Stomach (tissue), 19 donors: ENCODE data around the gene DCP1B. TPM values are rescaled to one million over a fixed set of nuclear protein-coding genes. Genes with fewer than 3 reads are reported as not detected.

ENCODE experiments used
- DNase-seq, 2 donors: peaks; one replicate each; pipeline versions ENCODE4 v3.0.0 to v3.0.0-alpha.2; 2013 to 2019
- H3K27ac ChIP-seq, 5 donors: fragments of 200-600 bp in 4 of 5; sonication (generic) in 4 of 5; one replicate each; pipeline ENCODE4 v1.5.1; 2013 to 2019; ENCODE audit warnings: mild to moderate bottlenecking in 1 of 5, moderate library complexity in 1 of 5
- H3K27me3 ChIP-seq, 3 donors: fragments of 200-600 bp; sonication (generic); one replicate each; pipeline ENCODE4 v1.5.1; 2017 to 2019; ENCODE audit warnings: mixed run types in 1 of 3
- H3K36me3 ChIP-seq, 4 donors: fragments of 200-600 bp; sonication (generic); 1 replicate in 3 of 4; 2 replicates in 1 of 4; pipeline ENCODE4 v1.5.1; 2016 to 2019
- H3K4me1 ChIP-seq, 4 donors: fragments of 200-600 bp; sonication (generic); one replicate each; pipeline ENCODE4 v1.5.1; 2016 to 2019
- H3K4me3 ChIP-seq, 4 donors: fragments of 200-600 bp; sonication (generic) in 3 of 4; one replicate each; pipeline ENCODE4 v1.5.1; 2016 to 2019; ENCODE audit warnings: mild to moderate bottlenecking in 1 of 4
- H3K9me3 ChIP-seq, 4 donors: fragments of 200-600 bp; sonication (generic); one replicate each; pipeline ENCODE4 v1.5.1; 2016 to 2019
- EP300 ChIP-seq: sonication (generic); formaldehyde crosslinking; IDR thresholded peaks from one replicate; pipeline ENCODE4 v1.6.1; 2017; ENCODE audit warnings: antibody characterized with exemption
- POLR2A ChIP-seq, 4 donors: fragments of 450-650 bp; IDR thresholded peaks; one replicate each; pipeline ENCODE4 v1.6.1; 2016; ENCODE audit warnings: antibody characterized with exemption in 4 of 4, control low read depth in 2 of 4, mild to moderate bottlenecking in 1 of 4, moderate library complexity in 1 of 4
- POLR2AphosphoS5 ChIP-seq, 3 donors: sonication (generic); formaldehyde crosslinking; IDR thresholded peaks; one replicate each; pipeline ENCODE4 v1.6.1; 2016; ENCODE audit warnings: antibody characterized with exemption in 3 of 3
- WGBS, 5 donors: extraction: QIAGEN DNeasy Blood & Tissue Kit in 3 of 5; methylation state at CpG; one replicate each; pipeline versions ENCODE4 v1.1.5 to v1.1.7; 2013 to 2018; 5-methylcytosine and 5-hydroxymethylcytosine counted together
- intact Hi-C: fragments of 100-400 bp; cut with DNase I; formaldehyde crosslinking; loops from one replicate; pipeline ENCODE4 v1.15.1; 2023; ENCODE audit warnings: low total_unique reads
- long read RNA-seq, 10 donors: transcript quantifications; one replicate each; lab custom pipeline, GENCODE V29; 2026
- polyA plus RNA-seq, 3 donors: library from polyadenylated mRNA; stranded (reverse); fragments of 200-250 nt; gene quantifications; one replicate each; pipeline ENCODE4 v1.2.3, GENCODE V29; 2013
- total RNA-seq, 5 donors: library from RNA; depleted of rRNA; stranded (reverse); fragments of >200 nt; gene quantifications; one replicate each; pipeline versions ENCODE4 v1.1.0 to v1.2.3, GENCODE V29; 2014 to 2016
- TF ChIP-seq, protein P1 (sequence below), 7 experiments: fragments of 450-650 bp in 4 of 7; fragments of 200-600 bp in 3 of 7; sonication (generic) in 3 of 7; IDR thresholded peaks; one replicate each; pipeline ENCODE4 v1.5.1; 2016 to 2019; ENCODE audit warnings: antibody characterized with exemption in 7 of 7, control low read depth in 2 of 7, mild to moderate bottlenecking in 1 of 7
- donor health status: healthy with polysubstance abuse.
- donor health status: Bipolar disorder and iron deficiency.
- donor health status: healthy.

Gene DCP1B
- total RNA-seq (10 to 100 TPM in 4 of 5 donors, not detected in 1; 16.0 to 43.2 (median 28.4) TPM), polyA plus RNA-seq (1 to 10 TPM; 5.8 to 9.3 (median 6.5) TPM)
- long read RNA-seq, donor 1, partial matches to known transcripts, result 0 of 1 reads
- long read RNA-seq, donor 1, other reads (novel, unspliced or antisense), result 0 of 1 reads
- long read RNA-seq, donor 2, partial matches to known transcripts, result 0 of 6 reads
- long read RNA-seq, donor 2, other reads (novel, unspliced or antisense), result 0 of 6 reads
- long read RNA-seq, donor 3, partial matches to known transcripts, result 0 of 3 reads
- long read RNA-seq, donor 3, other reads (novel, unspliced or antisense), result 0 of 3 reads
- long read RNA-seq, donor 4, partial matches to known transcripts, result 0 of 1 reads
- long read RNA-seq, donor 4, other reads (novel, unspliced or antisense), result 0 of 1 reads
- long read RNA-seq, donor 5, partial matches to known transcripts, result 6 of 10 reads
- long read RNA-seq, donor 5, other reads (novel, unspliced or antisense), result 0 of 10 reads
- long read RNA-seq, donor 6, partial matches to known transcripts, result 6 of 12 reads
- long read RNA-seq, donor 6, other reads (novel, unspliced or antisense), result 0 of 12 reads
- long read RNA-seq, donor 7, partial matches to known transcripts, result 10 of 10 reads
- long read RNA-seq, donor 7, other reads (novel, unspliced or antisense), result 0 of 10 reads
- long read RNA-seq, donor 8, partial matches to known transcripts, result 0 of 4 reads
- long read RNA-seq, donor 8, other reads (novel, unspliced or antisense), result 0 of 4 reads
- long read RNA-seq, donor 9, partial matches to known transcripts, result 0 of 1 reads
- long read RNA-seq, donor 9, other reads (novel, unspliced or antisense), result 0 of 1 reads
- long read RNA-seq, donor 10, result 0 reads

GRCh38 chr12:2004113-2004929 lies at the start of gene DCP1B:
TSS of gene DCP1B (minus strand) at chr12:2004457. CDS start at chr12:2004431, 26 bp downstream.
- DNase-seq, result peak; percentile 97 to 99
- H3K4me3 ChIP-seq, result peak within 1 kb of the TSS; percentile 83 to 96 (median 88)
- no peaks in the 10 kb centered on the region for H3K27me3 ChIP-seq
- TF ChIP-seq, protein P1, sequence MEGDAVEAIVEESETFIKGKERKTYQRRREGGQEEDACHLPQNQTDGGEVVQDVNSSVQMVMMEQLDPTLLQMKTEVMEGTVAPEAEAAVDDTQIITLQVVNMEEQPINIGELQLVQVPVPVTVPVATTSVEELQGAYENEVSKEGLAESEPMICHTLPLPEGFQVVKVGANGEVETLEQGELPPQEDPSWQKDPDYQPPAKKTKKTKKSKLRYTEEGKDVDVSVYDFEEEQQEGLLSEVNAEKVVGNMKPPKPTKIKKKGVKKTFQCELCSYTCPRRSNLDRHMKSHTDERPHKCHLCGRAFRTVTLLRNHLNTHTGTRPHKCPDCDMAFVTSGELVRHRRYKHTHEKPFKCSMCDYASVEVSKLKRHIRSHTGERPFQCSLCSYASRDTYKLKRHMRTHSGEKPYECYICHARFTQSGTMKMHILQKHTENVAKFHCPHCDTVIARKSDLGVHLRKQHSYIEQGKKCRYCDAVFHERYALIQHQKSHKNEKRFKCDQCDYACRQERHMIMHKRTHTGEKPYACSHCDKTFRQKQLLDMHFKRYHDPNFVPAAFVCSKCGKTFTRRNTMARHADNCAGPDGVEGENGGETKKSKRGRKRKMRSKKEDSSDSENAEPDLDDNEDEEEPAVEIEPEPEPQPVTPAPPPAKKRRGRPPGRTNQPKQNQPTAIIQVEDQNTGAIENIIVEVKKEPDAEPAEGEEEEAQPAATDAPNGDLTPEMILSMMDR (IDR thresholded peaks at IDR 0.05), result no peak
- TF ChIP-seq POLR2AphosphoS5 (IDR thresholded peaks at IDR 0.05) (peak; percentile 80 to 96 (median 93)), EP300 (no peak), POLR2A (IDR thresholded peaks at IDR 0.05) (no peak)
- H3K36me3 ChIP-seq, result no peaks in the 10 kb centered on the region
- no peaks in the 10 kb centered on the region for H3K9me3 ChIP-seq
- 3 to 8% (median 4%) methylated on average over 18 to 55 of the region's 55 CpGs for WGBS, 5 donors
- peaks cover 0 to 56% (median 33%) of the 10 kb centered on the region in 4 donors for H3K4me1 ChIP-seq
- intact Hi-C loops, result no loop called here
- H3K27ac ChIP-seq, result peak within 1 kb of the TSS; percentile 90 to 94 (median 94)

DNA sequence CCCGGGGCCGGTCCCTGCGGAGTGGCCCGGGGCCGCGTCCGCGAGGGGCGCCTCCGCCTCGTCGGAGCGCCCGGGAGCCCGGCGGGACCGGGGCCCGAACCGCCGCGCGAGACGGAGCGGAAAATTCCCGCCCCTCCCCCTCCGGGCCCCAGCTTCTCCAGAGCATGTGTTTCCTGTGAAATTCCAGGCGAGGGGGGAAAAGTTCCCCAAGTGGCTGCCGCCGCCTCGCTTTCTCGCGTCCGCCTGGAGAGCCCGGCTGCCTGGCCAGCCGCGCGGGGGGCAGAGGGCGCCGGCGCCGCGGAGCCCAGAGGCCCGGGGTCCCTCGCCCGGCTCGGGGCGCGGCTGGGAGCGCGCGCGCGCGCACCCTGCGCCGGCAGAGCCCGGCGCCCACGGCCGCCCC lies 49.4 kb upstream of the DCP1B start:
- H3K4me1 ChIP-seq, result peaks cover 0 to 45% (median 28%) of the 10 kb centered on the region in 4 donors
- H3K27me3 ChIP-seq, result peaks cover 0 to 77% (median 41%) of the 10 kb centered on the region in 3 donors
- no peaks in the 10 kb centered on the region for H3K9me3 ChIP-seq
- peak overlapping the region in 4 of 5 donors; percentile 75 to 92 (median 84) for H3K27ac ChIP-seq
- TF ChIP-seq EP300, result no peak
- no peak for TF ChIP-seq POLR2A (IDR thresholded peaks at IDR 0.05)
- TF ChIP-seq, protein P1 (IDR thresholded peaks at IDR 0.05), result no peak
- no peak for TF ChIP-seq POLR2AphosphoS5 (IDR thresholded peaks at IDR 0.05)
- 0 to 2% (median 2%) methylated on average over 3 to 60 of the region's 60 CpGs for WGBS, 5 donors
- peak overlapping the region; percentile 57 to 63 (median 62) for H3K4me3 ChIP-seq
- peak in 1 of 2 donors; percentile 69 for DNase-seq
- no peaks in the 10 kb centered on the region for H3K36me3 ChIP-seq
- intact Hi-C loops, result no loop called here

- intact Hi-C loops, result no loop called here
- peaks cover 0 to 39% (median 26%) of the 10 kb centered on the region in 4 donors for H3K4me1 ChIP-seq
- WGBS, 5 donors, result 1% methylated on average over 29 to 82 of the region's 90 CpGs
- H3K27me3 ChIP-seq, result peaks cover 0 to 82% (median 41%) of the 10 kb centered on the region in 3 donors
- TF ChIP-seq POLR2AphosphoS5 (IDR thresholded peaks at IDR 0.05) (peak in 1 of 3 donors; percentile 5), POLR2A (IDR thresholded peaks at IDR 0.05) (no peak), EP300 (no peak)
- TF ChIP-seq, protein P1 (IDR thresholded peaks at IDR 0.05), result peak in 3 of 7 experiments; percentile 19 to 42 (median 28)
- DNase-seq, result peak; percentile 34 to 88
- H3K27ac ChIP-seq, result peak within 1 kb of the TSS in 4 of 5 donors; percentile 75 to 92 (median 84)
- no peaks in the 10 kb centered on the region for H3K36me3 ChIP-seq
- H3K4me3 ChIP-seq, result peak within 1 kb of the TSS; percentile 57 to 63 (median 62)
- no peaks in the 10 kb centered on the region for H3K9me3 ChIP-seq
These were observed 48.8 kb upstream of the DCP1B start, which contains the start of gene CACNA1C for GRCh38 chr12:2052826-2053678. TSS of gene CACNA1C (plus strand) at chr12:2052987. CDS start at chr12:2053563, 576 bp downstream.
